A673 (cell line): ENCODE measurements around the gene F2RL3. TPM values are rescaled to one million over a fixed set of nuclear protein-coding genes. Genes with fewer than 3 reads are reported as not detected.
"Not testable (repeated sequence)": the region's sequence is repeated elsewhere in the genome, so short reads cannot be mapped to it uniquely, and the experiment has no call there.

Experiments
- BruUV-seq: library from RNA; stranded (reverse); fragments of 400-500 nt; replicated peaks from 2 replicates; lab custom pipeline; 2021; lab: Mats Ljungman, UMichigan
- CTCF ChIA-PET: fragments of 300-600 bp; sonication (Branson Sonifier 250); formaldehyde crosslinking; loops from one replicate; lab custom pipeline; 2022; ENCODE audit warnings: antibody characterized with exemption; lab: Charles Lee
- POLR2A ChIA-PET: fragments of 300-600 bp; sonication (Branson Sonifier 250); formaldehyde crosslinking; loops from one replicate; lab custom pipeline; 2022; ENCODE audit warnings: antibody characterized with exemption; ENCODE audit not compliant: low non-redundant PET; lab: Charles Lee
- DNase-seq: peaks from one replicate; pipeline ENCODE4 v3.0.0-alpha.2; 2015; ENCODE audit warnings: low spot score
- H3K27ac ChIP-seq: fragments of 200-600 bp; sonication (generic); 2 replicates; pipeline ENCODE4 v1.5.1; 2016; ENCODE audit warnings: mixed run types, low read depth, mild to moderate bottlenecking, mixed read lengths, antibody characterized with exemption, low read length; ENCODE audit not compliant: poor library complexity, severe bottlenecking
- H3K27me3 ChIP-seq: fragments of 200-600 bp; sonication (generic); replicated peaks from 2 replicates; pipeline ENCODE4 v1.6.1; 2017; ENCODE audit warnings: mixed run types, low read depth, mild to moderate bottlenecking, mixed read lengths, antibody characterized with exemption, low read length; ENCODE audit not compliant: insufficient read depth, poor library complexity
- H3K36me3 ChIP-seq: fragments of 200-600 bp; sonication (generic); 2 replicates; pipeline ENCODE4 v1.6.1; 2016; ENCODE audit warnings: mixed run types, mild to moderate bottlenecking, mixed read lengths, antibody characterized with exemption, low read length; ENCODE audit not compliant: insufficient read depth, poor library complexity, severe bottlenecking
- H3K4me1 ChIP-seq: fragments of 200-600 bp; sonication (generic); 2 replicates; pipeline ENCODE4 v1.6.1; 2017; ENCODE audit warnings: mixed run types, mild to moderate bottlenecking, mixed read lengths, antibody characterized with exemption, low read length; ENCODE audit not compliant: insufficient read depth, poor library complexity, severe bottlenecking
- H3K4me3 ChIP-seq: fragments of 200-600 bp; sonication (generic); 2 replicates; pipeline ENCODE4 v1.5.1; 2016; ENCODE audit warnings: low read depth, mixed run types, mild to moderate bottlenecking, mixed read lengths, low read length; ENCODE audit not compliant: poor library complexity, severe bottlenecking
- H3K9me3 ChIP-seq: fragments of 200-600 bp; sonication (generic); 2 replicates; pipeline ENCODE4 v1.6.1; 2016; ENCODE audit warnings: mixed run types, low read depth, mild to moderate bottlenecking, mixed read lengths, antibody characterized with exemption, low read length; ENCODE audit not compliant: poor library complexity, severe bottlenecking
- CTCF ChIP-seq: fragments of 300-800, 200-600 bp; sonication (generic); conservative IDR thresholded peaks from 2 replicates; pipeline ENCODE4 v1.5.1; 2017; ENCODE audit warnings: low read depth, mild to moderate bottlenecking, antibody characterized with exemption, low read length, moderate library complexity, mixed read lengths
- EZH2 ChIP-seq: fragments of 200-600 bp; sonication (generic); IDR thresholded peaks from 2 replicates; pipeline ENCODE4 v1.6.1; 2017; ENCODE audit warnings: borderline replicate concordance, low read depth, mild to moderate bottlenecking, mixed read lengths, antibody characterized with exemption, low read length; ENCODE audit not compliant: poor library complexity, severe bottlenecking
- intact Hi-C: fragments of 100-400 bp; cut with micrococcal nuclease; formaldehyde crosslinking; loops from one replicate; pipeline ENCODE4 v1.10.0; 2022; ENCODE audit not compliant: unreplicated experiment
- total RNA-seq: library from RNA; stranded (reverse); gene quantifications from 2 replicates; pipeline ENCODE4 v1.2.3, GENCODE V29; 2021

The F2RL3 gene
- total RNA-seq, 1 experiment from 2014 or later, result not detected

GRCh38 chr19:16938211-16938610 lies 49.4 kb downstream of the F2RL3 start:
- no peak for DNase-seq
- intact Hi-C loops, result no loop called here
- no TSS peak for BruUV-seq

GRCh38 chr19:16940063-16940462 lies 51.3 kb downstream of the F2RL3 start:
- H3K4me1 ChIP-seq, H3K27ac ChIP-seq, POLR2A ChIA-PET, CTCF ChIA-PET, BruUV-seq, H3K4me3 ChIP-seq, H3K27me3 ChIP-seq, H3K9me3 ChIP-seq, H3K36me3 ChIP-seq, DNase-seq: not testable (repeated sequence)
- intact Hi-C loops, result loop anchor here (2.0 kb wide), 1 partner anchor 23 kb away; no protein-coding TSS in a partner anchor

More at GRCh38 chr19:16938211-16938610, 49.4 kb downstream of the F2RL3 start:
- no peak overlapping the region for H3K4me3 ChIP-seq
- H3K27ac ChIP-seq, result no peak overlapping the region
- H3K27me3 ChIP-seq, result no peaks in the 10 kb centered on the region
- ChIA-PET CTCF (no interaction called here), POLR2A (no interaction called here)
- H3K4me1 ChIP-seq, result no peaks in the 10 kb centered on the region
- H3K9me3 ChIP-seq, result peaks cover 7% of the 10 kb centered on the region
- TF ChIP-seq EZH2 (no peak), CTCF (no peak)
- no peaks in the 10 kb centered on the region for H3K36me3 ChIP-seq

GRCh38 chr19:16940626-16941025 lies 51.8 kb downstream of the F2RL3 start:
- no peak for DNase-seq
- intact Hi-C loops, result loop anchor here (2.0 kb wide), 1 partner anchor 22 kb away; no protein-coding TSS in a partner anchor
- Histone ChIP-seq H3K4me1 (no peaks in the 10 kb centered on the region), H3K9me3 (no peaks in the 10 kb centered on the region), H3K4me3 (no peak overlapping the region), H3K27me3 (no peaks in the 10 kb centered on the region), H3K27ac (no peak overlapping the region), H3K36me3 (no peaks in the 10 kb centered on the region)
- no TSS peak for BruUV-seq
- TF ChIP-seq EZH2 (no peak), CTCF (no peak)
- POLR2A ChIA-PET, result no interaction called here
- CTCF ChIA-PET, result no interaction called here

Other genes starting within 250 kb of the F2RL3 start
- gene SMIM7, start 228.9 kb upstream of the F2RL3 start, total RNA-seq, result 67.0 and 82.7 TPM in 2 replicates
- gene TMEM38A, start 227.9 kb upstream of the F2RL3 start, total RNA-seq, result 8.3 and 8.6 TPM in 2 replicates
- 1.7 and 1.8 TPM in 2 replicates for gene NWD1, start 169.2 kb upstream of the F2RL3 start, total RNA-seq
- gene SIN3B, start 59.6 kb upstream of the F2RL3 start, total RNA-seq, result 76.7 and 80.0 TPM in 2 replicates
- gene CPAMD8, start 137.8 kb downstream of the F2RL3 start, total RNA-seq, result 0.82 and 1.0 TPM in 2 replicates
- gene HAUS8, start 186.5 kb downstream of the F2RL3 start, total RNA-seq, result 66.4 and 68.1 TPM in 2 replicates
- gene MYO9B, start 186.8 kb downstream of the F2RL3 start, total RNA-seq, result 85.2 and 85.4 TPM in 2 replicates